GM18870 (cell line): Measurements from ENCODE around the gene SUN1.
"Not testable (repeated sequence)": the region's sequence is repeated elsewhere in the genome, so short reads cannot be mapped to it uniquely, and the experiment has no call there.

ENCODE experiments used
- ATAC-seq: cut with Tn5 transposase; IDR thresholded peaks from one replicate; pipeline ENCODE4 v1.9.1; 2021; ENCODE audit warnings: moderate library complexity; ENCODE audit not compliant: unreplicated experiment

The SUN1 gene

GRCh38 chr7:916291-916941 is 84.1 kb downstream of the SUN1 start:
- no peak for ATAC-seq

GRCh38 chr7:917255-918117 is 85.2 kb downstream of the SUN1 start:
- no peak for ATAC-seq

- ATAC-seq, result no peak
These were observed 85.8 kb downstream of the SUN1 start for GRCh38 chr7:918118-918425.

- no peak for ATAC-seq
These were observed 86.3 kb downstream of the SUN1 start for GRCh38 chr7:918441-919113.

- ATAC-seq, result no peak
These were observed 86.8 kb downstream of the SUN1 start for GRCh38 chr7:919114-919442.

- ATAC-seq, result no peak
These were observed 87.7 kb downstream of the SUN1 start for GRCh38 chr7:919924-920341.

GRCh38 chr7:920351-921070 is 88.2 kb downstream of the SUN1 start:
- ATAC-seq, result no peak

GRCh38 chr7:921071-921461 is 88.8 kb downstream of the SUN1 start:
- no peak for ATAC-seq

- ATAC-seq, result no peak
These were observed 89.5 kb downstream of the SUN1 start for GRCh38 chr7:921581-922333.

- no peak for ATAC-seq
These were observed 90.2 kb downstream of the SUN1 start for GRCh38 chr7:922334-923107.

- ATAC-seq, result peak; percentile 67
These were observed 91.1 kb downstream of the SUN1 start for GRCh38 chr7:923108-924041.

- ATAC-seq, result not testable (repeated sequence)
These were observed 91.8 kb downstream of the SUN1 start for GRCh38 chr7:924042-924441.
